ENCODE measurements around the gene SEMA4A.
"Not testable (repeated sequence)": the region's sequence is repeated elsewhere in the genome, so short reads cannot be mapped to it uniquely, and the experiment has no call there.

Gene SEMA4A

GRCh38 chr1:156191292-156191964, 38.0 kb downstream of the SEMA4A start:
- peak in 2 of 56 donors; percentile 1 to 5 for DNase-seq

- no peak for DNase-seq
Observed at GRCh38 chr1:156193208-156193487, 39.8 kb downstream of the SEMA4A start.

GRCh38 chr1:156193488-156194299, 40.3 kb downstream of the SEMA4A start, which contains the start of gene SLC25A44:
SLC25A44 (plus strand) TSS chr1:156194104; CDS start chr1:156199848, 5,744 bp downstream.
- peak; percentile 70 to 99 (median 96) for DNase-seq

GRCh38 chr1:156194300-156194652, 40.9 kb downstream of the SEMA4A start:
- DNase-seq: peak in 13 of 56 donors; percentile 19 to 73 (median 54)

GRCh38 chr1:156195853-156196252, 42.5 kb downstream of the SEMA4A start:
- no peak for DNase-seq

- no peak for DNase-seq
Observed at GRCh38 chr1:156196445-156196844, 43.1 kb downstream of the SEMA4A start.

GRCh38 chr1:156198831-156199349, 45.5 kb downstream of the SEMA4A start:
- DNase-seq: no peak

- no peak for DNase-seq
Observed at GRCh38 chr1:156200044-156200443, 46.7 kb downstream of the SEMA4A start.

GRCh38 chr1:156203331-156203730, 49.9 kb downstream of the SEMA4A start:
- DNase-seq: no peak

GRCh38 chr1:156204686-156205085, 51.3 kb downstream of the SEMA4A start:
- DNase-seq: no peak

- DNase-seq: no peak
Observed at GRCh38 chr1:156211243-156211642, 57.9 kb downstream of the SEMA4A start.

GRCh38 chr1:156212130-156212529, 58.7 kb downstream of the SEMA4A start:
- DNase-seq: no peak

GRCh38 chr1:156212833-156213643, 59.7 kb downstream of the SEMA4A start, which contains the start of gene PMF1:
PMF1 (plus strand) TSS chr1:156213007; CDS start chr1:156213016, 9 bp downstream.
- DNase-seq: peak; percentile 84 to 100 (median 96)

- DNase-seq: no peak
Observed at GRCh38 chr1:156213644-156213966, 60.2 kb downstream of the SEMA4A start.

- DNase-seq: peak in 1 of 56 donors; percentile 12
Observed at GRCh38 chr1:156214024-156214748, 60.8 kb downstream of the SEMA4A start.

- DNase-seq: not testable (repeated sequence)
Observed at GRCh38 chr1:156216361-156217086, 63.1 kb downstream of the SEMA4A start.

GRCh38 chr1:156217871-156218270, 64.5 kb downstream of the SEMA4A start:
- DNase-seq: no peak

- no peak for DNase-seq
Observed at GRCh38 chr1:156220226-156220625, 66.8 kb downstream of the SEMA4A start.

GRCh38 chr1:156221986-156222692, 68.8 kb downstream of the SEMA4A start:
- no peak for DNase-seq

- no peak for DNase-seq
Observed at GRCh38 chr1:156225677-156226014, 72.3 kb downstream of the SEMA4A start.
